ENCODE data around the gene DDX28. TPM values are rescaled to one million over a fixed set of nuclear protein-coding genes. Genes with fewer than 3 reads are reported as not detected.

Gene DDX28
- total and polyA plus RNA-seq, 2 of the 4 experiments (the other 2 are of a cell fraction) = 9.2 to 10.0 TPM

DNA sequence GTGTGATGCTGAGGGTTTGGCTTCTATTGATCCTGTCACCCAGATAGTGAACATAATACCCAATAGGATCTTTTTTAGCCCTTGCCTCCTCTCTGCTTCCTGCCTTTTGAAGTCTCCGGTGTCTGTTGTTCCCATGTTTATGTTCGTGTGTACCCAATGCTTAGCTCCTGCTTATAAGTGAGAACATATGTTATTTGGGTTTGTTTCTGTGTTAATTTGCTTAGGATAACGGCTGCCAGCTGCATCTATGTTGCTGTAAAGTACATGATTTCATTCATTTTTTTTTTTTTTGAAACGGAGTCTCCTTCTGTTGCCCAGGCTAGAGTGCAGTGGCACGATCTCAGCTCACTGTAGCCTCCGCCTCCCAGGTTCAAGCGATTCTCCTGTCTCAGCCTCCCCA lies 23.1 kb upstream of the DDX28 start:
- H3K4me1 ChIP-seq (ENCODE audit: control insufficient read depth, insufficient read depth, low read length) = no peaks in the 10 kb centered on the region
- H3K36me3 ChIP-seq (ENCODE audit: control insufficient read depth, insufficient read depth, low read length) = peaks cover 22% of the 10 kb centered on the region
- intact Hi-C loops (cut with micrococcal nuclease) (no loop called here), in situ Hi-C loops (cut with MboI; ENCODE audit: low sequenced_read_pairs) (no loop called here), dilution Hi-C loops (cut with HindIII; ENCODE audit: low sequenced_read_pairs, unreplicated experiment) (no loop called here)
- H2AFZ ChIP-seq (replicated peaks; ENCODE audit: low read length, poor library complexity) = no peak overlapping the region
- DNase-seq = no peak
- no peaks in the 10 kb centered on the region for H3K9me1 ChIP-seq (ENCODE audit: insufficient read depth, low read length)
- no peak overlapping the region for H3K56ac ChIP-seq (ENCODE audit: extremely low read depth, insufficient read depth, low read length)
- no peak overlapping the region for H2AK5ac ChIP-seq (ENCODE audit: low read depth, low read length)
- H3K79me1 ChIP-seq (ENCODE audit: low read depth in 1 of 2, low read length in 2 of 2) = peaks cover 0 to 3% of the 10 kb centered on the region in 2 experiments; a peak in 1 of 4 replicates
- no peak overlapping the region for H3K4ac ChIP-seq (ENCODE audit: low read depth, low read length)
- no peaks in the 10 kb centered on the region for H4K20me1 ChIP-seq (ENCODE audit: insufficient read depth, low read length)
- H3K14ac ChIP-seq (replicated peaks; ENCODE audit: low read depth, low read length) = no peak overlapping the region
- H3K9me3 ChIP-seq (ENCODE audit: control insufficient read depth, insufficient read depth, low read length) = no peaks in the 10 kb centered on the region
- TF ChIP-seq RFX5 (IDR thresholded peaks at IDR 0.05; ENCODE audit: low read depth, low read length) (no peak), NFE2L2 (IDR thresholded peaks at IDR 0.05; ENCODE audit: low read depth, low read length) (no peak), MAFK (IDR thresholded peaks at IDR 0.05; ENCODE audit: low read depth, low read length) (no peak)
- no peak overlapping the region for H2BK20ac ChIP-seq (ENCODE audit: low read depth, low read length)
- H4K8ac ChIP-seq (ENCODE audit: low read depth in 2 of 2, low read length in 2 of 2) = no peak overlapping the region
- ChIA-PET CTCF (no interaction called here), POLR2A (ENCODE audit: unreplicated experiment) (no interaction called here)
- no peak overlapping the region for H3K4me3 ChIP-seq (ENCODE audit: insufficient read depth, low read depth, low read length)
- no peak overlapping the region for H2BK120ac ChIP-seq (ENCODE audit: low read depth, low read length)
- no peak overlapping the region for H2BK15ac ChIP-seq (ENCODE audit: low read depth, low read length)
- no peak overlapping the region for H2AK9ac ChIP-seq (replicated peaks; ENCODE audit: low read depth, low read length, poor library complexity)
- H4K5ac ChIP-seq (ENCODE audit: low read depth, low read length) = no peak overlapping the region
- no peak for ATAC-seq (ENCODE audit: low read depth)
- H2BK5ac ChIP-seq (ENCODE audit: low read depth, low read length, poor library complexity, severe bottlenecking) = no peak overlapping the region
- BruUV-seq (replicated peaks) = no TSS peak
- no peak overlapping the region for H3K23ac ChIP-seq (ENCODE audit: low read depth, low read length)
- H4K91ac ChIP-seq (ENCODE audit: insufficient read depth, low read depth, low read length) = no peak overlapping the region
- no peak overlapping the region for H3K18ac ChIP-seq (ENCODE audit: low read depth, low read length)
- no peak overlapping the region for H3K9ac ChIP-seq (ENCODE audit: low read depth, low read length)
- no peak overlapping the region for H3K27ac ChIP-seq (ENCODE audit: insufficient read depth, low read length)
- H3K4me2 ChIP-seq (ENCODE audit: low read depth, low read length) = no peak overlapping the region
- WGBS, 2 experiments (ENCODE audit: extremely low coverage in 2 of 2, insufficient read length in 1 of 2) = 100% methylated on average over 1 of the region's 7 CpGs; no CpG with 5 or more reads in 1 of the 2 experiments
- H3K27me3 ChIP-seq (ENCODE audit: control insufficient read depth, insufficient read depth, low read length) = no peaks in the 10 kb centered on the region
